Measurements from ENCODE around the gene RNF19B. TPM values are rescaled to one million over a fixed set of nuclear protein-coding genes. Genes with fewer than 3 reads are reported as not detected.

Gene RNF19B
- total and polyA plus RNA-seq, 2 of the 8 experiments (the other 6 are each of a cell fraction or from before 2014, with no cell fraction given), result 9.2 to 11.2 TPM

GRCh38 chr1:32887623-32888022 is 77.0 kb downstream of the RNF19B start (continued):
- TF ChIP-seq CHD7 (IDR thresholded peaks at IDR 0.05; ENCODE audit: insufficient replicate concordance, low read length), result no peak
- TF ChIP-seq SAP30 (IDR thresholded peaks at IDR 0.05; ENCODE audit: insufficient read depth, insufficient replicate concordance, low read length), result no peak
- TF ChIP-seq CBX5 (IDR thresholded peaks at IDR 0.05; ENCODE audit: low read depth, low read length), result no peak
